NCI-H82 (cell line): ENCODE results near the gene PARD6G.
"Not testable (repeated sequence)": the region's sequence is repeated elsewhere in the genome, so short reads cannot be mapped to it uniquely, and the experiment has no call there.

Source experiments
- DNase-seq: peaks from one replicate; lab custom pipeline; 2025; lab: John Stamatoyannopoulos, UW

PARD6G gene, protein sequence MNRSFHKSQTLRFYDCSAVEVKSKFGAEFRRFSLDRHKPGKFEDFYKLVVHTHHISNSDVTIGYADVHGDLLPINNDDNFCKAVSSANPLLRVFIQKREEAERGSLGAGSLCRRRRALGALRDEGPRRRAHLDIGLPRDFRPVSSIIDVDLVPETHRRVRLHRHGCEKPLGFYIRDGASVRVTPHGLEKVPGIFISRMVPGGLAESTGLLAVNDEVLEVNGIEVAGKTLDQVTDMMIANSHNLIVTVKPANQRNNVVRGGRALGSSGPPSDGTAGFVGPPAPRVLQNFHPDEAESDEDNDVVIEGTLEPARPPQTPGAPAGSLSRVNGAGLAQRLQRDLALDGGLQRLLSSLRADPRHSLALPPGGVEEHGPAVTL

GRCh38 chr18:80247393-80247841 is at the start of gene PARD6G:
Gene PARD6G, minus strand, starts transcription at chr18:80247514. Its CDS starts 166 bp downstream, at chr18:80247348.
- peak; percentile 84 for DNase-seq

DNA sequence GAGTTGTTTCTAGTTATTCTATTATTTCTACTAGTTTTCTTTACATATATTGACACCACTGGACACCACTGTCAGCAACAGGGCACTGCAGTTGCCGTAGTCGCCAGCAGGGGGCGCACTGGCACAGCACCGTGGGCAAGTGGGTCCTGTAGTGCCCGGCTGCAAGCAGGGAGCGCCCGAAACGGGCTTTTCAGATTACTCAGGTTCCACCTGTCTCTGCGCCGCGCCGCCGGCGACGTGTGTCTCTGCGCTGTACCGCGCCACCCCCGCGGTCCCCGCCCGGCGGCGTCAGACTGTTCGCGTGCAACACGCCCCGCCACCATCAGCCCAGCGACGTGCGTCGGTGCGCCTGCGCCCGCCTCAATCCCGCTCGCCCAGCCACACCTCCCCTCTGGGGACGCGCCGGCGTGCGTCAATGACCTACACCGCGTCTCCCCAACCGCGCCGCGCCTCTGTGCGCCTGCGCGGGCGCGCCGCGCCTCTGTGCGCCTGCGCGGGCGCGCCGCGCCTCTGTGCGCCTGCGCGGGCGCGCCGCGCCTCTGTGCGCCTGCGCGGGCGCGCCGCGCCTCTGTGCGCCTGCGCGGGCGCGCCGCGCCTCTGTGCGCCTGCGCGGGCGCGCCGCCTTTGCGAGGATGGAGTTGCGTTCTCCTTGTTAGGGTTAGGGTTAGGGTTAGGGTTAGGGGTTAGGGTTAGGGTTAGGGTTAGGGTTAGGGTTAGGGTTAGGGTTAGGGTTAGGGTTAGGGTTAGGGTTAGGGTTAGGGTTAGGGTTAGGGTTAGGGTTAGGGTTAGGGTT is 15.1 kb upstream of the PARD6G start:
- not testable (repeated sequence) for DNase-seq

DNA sequence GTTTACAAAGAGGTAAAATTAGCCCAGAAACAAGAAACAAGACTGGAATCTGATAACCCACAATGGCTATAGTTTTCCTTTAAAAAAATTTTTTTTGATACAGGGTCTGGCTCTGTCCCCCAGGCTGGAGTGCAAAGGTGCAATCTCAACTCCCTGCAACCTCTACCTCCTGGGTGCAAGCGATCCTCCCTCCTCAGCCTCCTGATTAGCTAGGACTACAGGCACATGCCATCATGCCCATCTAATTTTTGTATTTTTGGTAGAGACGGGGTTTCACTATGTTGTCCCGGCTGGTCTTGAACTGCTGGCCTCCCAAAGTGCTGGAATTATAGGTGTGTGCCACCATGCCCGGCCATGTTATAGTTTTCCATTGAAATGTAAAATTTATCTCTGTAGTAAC is 12.3 kb upstream of the PARD6G start:
- no peak for DNase-seq

- no peak for DNase-seq
Measured at GRCh38 chr18:80258640-80259039, 11.3 kb upstream of the PARD6G start.

- DNase-seq, result not testable (repeated sequence)
Measured at GRCh38 chr18:80257579-80258543, 10.5 kb upstream of the PARD6G start.

DNA sequence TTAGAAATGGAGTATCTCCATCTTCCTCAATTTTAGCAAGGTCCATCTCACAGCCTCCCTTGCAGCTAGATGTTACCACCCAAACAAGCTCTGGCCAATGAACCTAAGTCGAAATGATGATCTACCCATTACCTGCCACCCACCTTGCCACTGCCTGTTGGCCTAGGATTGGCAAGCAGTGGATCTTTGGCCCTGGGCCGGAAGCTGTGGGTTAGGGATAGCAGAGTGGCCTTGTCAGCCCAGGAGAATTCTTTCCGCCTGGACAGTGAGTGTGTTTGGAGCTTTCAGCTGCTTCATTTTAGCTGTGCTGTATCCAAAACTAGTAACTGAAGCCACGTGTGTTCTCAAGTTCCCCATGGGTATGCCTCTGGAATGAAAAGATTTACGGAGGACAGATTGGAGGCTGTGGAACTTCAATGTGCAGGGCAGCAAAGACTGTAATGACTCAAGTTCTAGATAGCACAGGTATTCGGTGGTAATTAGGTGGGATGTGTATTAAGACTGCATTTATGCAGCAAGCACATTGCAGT is 7.7 kb upstream of the PARD6G start:
- DNase-seq, result no peak

DNA sequence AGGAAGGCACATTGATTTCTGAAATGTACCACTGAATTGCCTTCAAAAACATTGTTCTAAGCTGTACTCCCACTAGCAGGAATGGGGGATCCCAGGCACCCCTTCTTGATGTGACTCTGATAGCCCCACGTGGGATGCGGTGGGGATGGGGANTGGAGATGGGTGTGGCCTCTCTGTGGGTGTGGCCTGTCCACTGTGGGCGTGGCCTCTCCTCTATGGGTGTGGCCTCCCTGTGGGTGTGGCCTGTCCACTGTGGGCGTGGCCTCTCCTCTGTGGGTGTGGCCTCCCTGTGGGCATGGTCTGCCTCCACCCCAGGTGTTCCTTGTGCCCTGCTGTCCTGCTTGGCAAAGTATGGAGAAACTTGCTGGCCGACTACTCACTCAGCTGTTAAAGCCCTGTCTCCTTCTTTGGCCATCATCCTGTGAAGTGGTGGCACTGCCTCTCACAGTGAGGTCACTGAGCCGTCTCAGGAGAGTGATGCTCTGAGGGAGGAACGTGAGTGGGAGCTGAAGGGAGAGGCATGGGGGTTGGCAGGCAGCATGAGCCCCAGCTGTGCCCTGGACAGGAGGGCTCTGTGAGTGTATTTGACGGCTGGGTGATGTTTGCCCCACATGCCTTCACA is 6.7 kb upstream of the PARD6G start:
- DNase-seq, result no peak

- no peak for DNase-seq
Measured at GRCh38 chr18:80253236-80253635, 5.9 kb upstream of the PARD6G start.

DNA sequence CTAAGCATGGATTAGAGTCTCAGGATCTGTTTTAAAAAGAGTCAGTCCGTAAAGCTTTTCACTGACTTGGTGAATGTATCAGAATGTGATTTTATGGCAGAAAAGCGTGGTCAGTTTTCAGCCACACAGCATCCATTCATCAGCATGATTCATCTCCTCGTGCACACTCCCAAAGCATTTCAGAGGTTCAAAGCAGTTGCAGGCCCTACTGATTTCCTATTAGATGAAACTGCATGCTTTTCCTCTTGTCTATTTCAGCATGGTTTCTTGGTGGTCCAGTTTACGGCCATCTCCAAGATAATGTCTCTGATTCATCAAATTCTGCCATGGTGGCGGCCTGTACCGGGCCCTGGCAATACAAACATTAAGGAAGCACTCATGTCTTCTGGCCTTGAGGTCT is 4.8 kb upstream of the PARD6G start:
- DNase-seq, result no peak

DNA sequence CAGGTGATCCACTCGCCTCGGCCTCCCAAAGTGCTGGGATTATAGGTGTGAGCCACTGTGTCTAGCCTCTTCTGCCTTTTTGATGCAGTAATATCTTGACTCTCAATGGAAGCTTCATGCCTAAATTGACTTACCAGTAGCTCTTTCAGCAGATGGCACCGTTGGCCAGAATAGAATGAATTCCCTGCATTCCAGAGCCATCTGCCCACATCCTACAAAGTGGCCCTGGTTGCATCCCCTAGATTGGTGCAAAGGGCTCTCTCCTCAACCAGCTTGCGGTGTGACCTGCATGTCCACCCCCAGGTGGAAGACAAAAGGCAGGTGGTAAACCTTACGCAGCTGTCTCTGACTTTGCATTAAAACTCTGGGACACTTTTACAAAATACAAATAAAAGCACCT is 4.4 kb upstream of the PARD6G start:
- DNase-seq, result no peak

DNA sequence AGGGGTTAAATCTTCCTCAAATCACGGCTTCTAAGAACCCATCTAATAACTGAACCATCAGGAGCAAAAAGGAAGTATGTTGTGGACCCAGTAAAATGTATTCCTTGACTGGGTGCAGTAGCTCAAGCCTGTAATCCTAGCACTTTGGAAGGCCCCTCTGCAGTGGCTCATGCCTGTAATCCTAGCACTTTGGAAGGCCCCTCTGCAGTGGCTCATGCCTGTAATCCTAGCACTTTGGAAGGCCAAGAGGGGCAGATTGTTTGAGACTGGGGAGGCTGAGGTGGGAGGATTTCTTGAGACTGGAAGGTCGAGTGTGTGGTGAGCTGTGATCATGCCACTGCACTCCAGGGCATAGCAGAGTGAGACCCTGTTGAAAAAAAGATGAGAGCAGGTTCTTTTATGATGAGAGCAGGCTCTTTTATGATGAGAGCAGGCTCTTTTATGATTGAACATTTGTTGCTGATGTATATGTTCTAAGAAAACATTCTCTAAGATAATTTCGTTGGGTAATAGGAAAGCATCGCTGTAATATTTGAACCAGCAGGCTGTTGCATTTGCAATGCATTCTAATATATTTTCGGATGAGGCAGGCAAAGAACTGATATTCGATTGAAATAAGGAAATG is 3.5 kb upstream of the PARD6G start:
- peak; percentile 33 for DNase-seq

DNA sequence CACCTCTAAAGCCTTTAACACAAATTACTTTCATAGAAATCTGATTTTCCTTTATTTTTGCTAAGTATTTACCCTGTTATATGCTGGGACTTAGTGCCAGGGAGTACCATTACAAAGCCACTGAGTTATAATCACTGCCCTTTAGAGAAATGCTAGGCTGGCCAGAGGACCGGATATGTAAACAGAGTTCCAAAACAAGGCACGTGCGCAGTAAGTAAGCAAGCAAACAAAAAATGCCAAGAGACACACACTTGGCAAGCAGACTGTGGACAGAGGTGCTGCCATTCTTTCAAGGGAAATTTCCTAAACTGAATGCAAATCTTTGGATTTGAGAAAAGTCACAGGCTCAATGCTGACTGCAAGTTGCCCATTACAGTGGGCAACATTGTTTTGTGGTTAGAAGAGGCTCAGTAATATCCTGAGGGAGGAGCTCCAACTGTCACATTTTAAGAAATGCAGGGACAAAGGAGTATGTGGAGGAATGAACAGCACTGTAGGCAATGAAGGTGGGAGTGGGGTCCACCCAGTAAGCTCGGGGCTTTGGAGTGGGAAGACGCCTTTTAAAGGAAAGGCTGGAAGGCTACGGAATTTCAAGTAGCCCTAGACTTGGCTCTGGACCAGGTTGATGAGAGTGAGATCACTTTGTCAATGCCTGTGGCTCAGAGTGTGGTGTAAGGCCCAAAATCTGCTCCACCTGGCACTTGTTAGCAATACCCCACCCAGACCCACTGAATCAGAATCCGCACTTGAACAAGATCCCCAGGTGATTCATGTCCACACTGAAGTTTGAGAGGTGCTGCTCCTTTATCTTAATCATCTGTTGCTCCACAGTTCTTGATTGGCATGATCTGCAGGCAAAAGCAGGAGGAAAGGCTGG is 2.1 kb upstream of the PARD6G start:
- DNase-seq, result no peak

GRCh38 chr18:80246445-80247392 is 595 bp downstream of the PARD6G start:
- peak; percentile 56 for DNase-seq

DNA sequence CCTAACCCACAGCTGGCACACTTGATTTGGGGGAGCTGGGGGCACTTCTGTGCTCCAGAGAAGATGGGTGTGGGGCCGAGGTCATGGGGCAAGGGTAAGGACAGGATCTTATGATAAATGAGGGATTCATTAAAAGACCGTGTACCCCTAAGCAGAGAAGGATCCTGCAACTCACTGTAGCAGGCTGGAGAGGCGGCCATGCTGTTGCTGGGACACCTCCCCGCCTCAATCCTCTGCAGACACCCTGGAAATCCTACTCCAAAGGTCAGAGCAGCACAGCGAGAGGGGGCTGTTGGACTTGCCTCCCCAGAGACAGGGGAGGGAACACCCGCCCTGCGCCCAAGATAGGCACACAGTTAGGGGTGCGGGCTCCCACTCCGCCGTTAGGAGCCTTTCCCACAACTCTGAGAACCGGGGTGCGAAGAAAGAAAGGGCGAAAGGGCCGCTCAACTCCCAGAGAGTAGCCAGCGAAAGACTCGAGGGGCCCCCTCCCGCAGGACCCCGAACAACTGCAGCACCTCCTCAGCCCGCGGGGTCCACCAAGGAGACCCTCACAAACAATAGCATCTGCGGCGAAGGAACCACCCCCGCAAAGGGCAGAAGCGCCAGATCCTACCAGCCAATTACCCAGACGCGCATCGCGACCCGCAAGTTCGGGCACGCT is 1.4 kb downstream of the PARD6G start:
- no peak for DNase-seq

DNA sequence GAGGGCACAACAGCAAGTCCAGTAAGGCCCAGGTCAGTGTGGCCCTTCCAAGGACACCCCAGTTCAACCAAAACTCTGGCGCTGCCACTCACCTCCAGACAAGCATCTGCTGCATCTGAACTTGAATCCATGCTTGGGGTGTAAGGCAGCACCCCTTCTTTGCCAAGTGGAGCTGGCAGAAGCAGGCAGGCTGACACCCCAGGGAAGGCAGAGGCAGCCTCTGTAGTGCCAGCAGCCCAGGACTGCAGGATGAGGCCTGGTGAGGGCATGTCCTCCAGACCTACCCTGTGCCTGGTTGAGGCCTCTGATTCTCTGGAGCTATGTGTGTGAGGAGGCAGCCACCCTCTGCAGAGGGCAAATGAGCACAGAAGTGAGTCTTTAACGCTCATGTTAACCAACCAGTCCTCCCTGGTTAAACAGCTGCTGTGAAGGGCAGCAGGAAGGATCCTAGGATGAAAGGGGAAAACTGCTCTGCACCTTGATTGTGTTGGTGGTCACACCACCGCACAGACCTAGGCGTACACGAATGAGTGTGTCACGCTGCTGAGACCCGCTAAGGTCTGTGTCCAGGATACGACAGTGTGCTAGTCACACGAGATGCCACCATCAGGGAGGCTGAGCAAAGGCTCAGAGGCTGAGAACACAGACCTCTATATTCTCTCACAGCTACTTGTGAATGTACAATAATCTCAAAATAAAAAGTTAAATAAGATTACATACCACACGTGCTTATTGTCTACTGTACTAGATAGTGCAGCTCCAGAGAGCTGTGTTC is 2.2 kb downstream of the PARD6G start:
- no peak for DNase-seq

GRCh38 chr18:80244167-80244566 is 3.1 kb downstream of the PARD6G start:
- DNase-seq, result no peak

DNA sequence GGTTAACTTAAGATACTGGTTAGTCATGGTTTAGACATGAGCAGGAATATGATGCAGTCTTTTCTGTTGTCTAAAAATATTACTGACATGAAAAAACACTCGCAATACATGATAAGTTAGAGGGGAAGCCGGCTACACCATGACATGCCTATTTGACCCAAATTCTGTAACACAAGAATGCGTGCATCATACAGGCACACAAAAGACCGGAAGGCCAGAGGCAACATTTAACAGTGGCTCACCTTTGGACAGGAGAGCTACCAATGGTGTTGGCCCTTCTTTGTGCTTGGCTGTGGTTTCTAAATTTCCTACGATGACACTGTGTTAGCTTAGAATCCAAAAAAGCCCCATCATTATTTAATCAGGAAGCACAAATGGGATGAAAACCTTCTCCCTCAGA is 4.1 kb downstream of the PARD6G start:
- DNase-seq, result no peak
